Sciatic nerve (tissue), 2 donors: ENCODE data around the gene THEMIS. TPM values are rescaled to one million over a fixed set of nuclear protein-coding genes. Genes with fewer than 3 reads are reported as not detected.
"Not testable (repeated sequence)": the region's sequence is repeated elsewhere in the genome, so short reads cannot be mapped to it uniquely, and the experiment has no call there.

ENCODE experiments used
- ATAC-seq: fragments of 200-7000 bp; cut with Tn5 transposase; one replicate; pipeline ENCODE4 v1.9.1; 2020; ENCODE audit warnings: mild to moderate bottlenecking, moderate library complexity
- DNase-seq: peaks from one replicate; pipeline ENCODE4 v3.0.0-alpha.2; 2020; ENCODE audit warnings: low spot score
- intact Hi-C: fragments of 100-400 bp; cut with DNase I; formaldehyde crosslinking; loops from one replicate; pipeline ENCODE4 v1.14.2; 2022
- total RNA-seq: library from RNA; stranded (reverse); fragmentation: NEBNext Ultra II Directional; extraction: Animal tissue kit (Norgen Biotek cat#: 25700); gene quantifications from one replicate; pipeline ENCODE4 v1.2.1, GENCODE V29; 2021
- donor health status: DM: no; HTN: no; CAD: no.
- donor health status: DM: no; HTN: no; CAD: no.

THEMIS gene
- total RNA-seq, 1 donor from 2014 or later: 1.3 TPM

DNA sequence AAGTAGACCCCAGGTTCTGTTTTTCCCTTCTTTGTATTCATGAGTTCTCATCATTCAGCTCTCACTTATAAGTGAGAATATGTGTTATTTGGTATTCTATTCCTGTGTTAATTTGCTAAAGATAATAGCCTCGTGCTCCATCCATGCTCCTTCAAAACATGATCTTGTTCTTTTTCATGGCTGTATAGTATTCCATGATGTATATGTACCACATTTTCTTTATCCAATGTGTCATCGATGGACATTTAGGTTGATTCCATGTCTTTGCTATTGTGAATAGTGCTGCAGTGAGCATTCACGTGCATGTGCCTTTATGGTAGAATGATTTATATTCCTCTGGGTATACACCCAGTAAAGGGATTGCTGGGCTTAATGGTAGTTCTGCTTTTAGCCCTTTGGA lies 213.4 kb downstream of the THEMIS start:
- intact Hi-C loops, ATAC-seq, DNase-seq: not testable (repeated sequence)

DNA sequence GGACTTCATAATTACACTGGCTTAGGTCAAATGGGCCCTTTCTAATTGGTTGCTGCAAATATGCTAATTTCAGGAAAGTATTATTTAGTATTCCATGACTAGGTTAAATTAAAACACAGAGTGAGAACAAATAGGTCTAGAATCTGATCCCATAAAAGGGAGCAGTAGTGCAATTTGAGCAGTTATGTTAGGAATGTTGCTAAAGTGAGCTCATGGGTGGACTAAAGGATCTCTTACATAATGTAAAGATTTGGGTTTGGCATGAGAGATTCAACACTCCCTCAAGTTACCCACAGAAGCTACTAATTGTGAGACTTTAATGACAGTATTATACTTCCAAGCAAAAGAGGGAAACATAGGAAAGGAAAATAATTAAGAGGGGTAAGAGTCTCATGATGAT lies 214.8 kb downstream of the THEMIS start:
- no peak for ATAC-seq
- no peak for DNase-seq
- intact Hi-C loops: no loop called here

DNA sequence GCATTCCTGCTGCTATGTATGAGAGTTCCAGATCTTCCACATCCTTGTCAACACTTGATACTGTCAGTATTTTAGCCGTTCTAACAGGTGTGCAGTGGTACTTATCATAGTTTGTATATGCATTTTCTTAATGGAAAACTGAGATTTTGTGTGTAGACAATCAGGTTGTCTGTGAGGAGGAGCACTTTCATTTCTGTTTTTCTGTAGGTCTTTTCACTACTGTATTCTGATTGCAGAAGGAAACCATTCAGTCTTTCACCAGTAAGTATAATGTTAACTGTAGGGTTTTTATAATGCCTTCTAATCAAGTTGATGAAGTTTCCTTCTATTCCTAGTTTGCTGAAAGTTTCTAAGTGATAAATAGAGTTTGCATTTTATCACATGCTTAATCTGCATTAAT lies 216.4 kb downstream of the THEMIS start:
- ATAC-seq: no peak
- intact Hi-C loops: no loop called here
- DNase-seq: no peak
